Mesodermal cell (in vitro differentiated cells): Measurements from ENCODE around the gene HK1.

Experiments
- H3K27ac ChIP-seq: 2 replicates; pipeline ENCODE4 v1.7.0; 2013; ENCODE audit warnings: mild to moderate bottlenecking, low read depth, low read length, moderate library complexity; ENCODE audit not compliant: severe bottlenecking
- H3K36me3 ChIP-seq: 2 replicates; pipeline ENCODE4 v1.7.1; 2013; ENCODE audit warnings: mild to moderate bottlenecking, low read length, moderate library complexity; ENCODE audit not compliant: control insufficient read depth, insufficient read depth
- H3K4me1 ChIP-seq: one replicate; pipeline ENCODE4 v1.7.1; 2013; ENCODE audit warnings: mild to moderate bottlenecking, low read length; ENCODE audit not compliant: insufficient read depth, control insufficient read depth, poor library complexity, severe bottlenecking
- H3K4me3 ChIP-seq: 2 replicates; pipeline ENCODE4 v1.7.0; 2013; ENCODE audit warnings: low read length, control low read depth, mild to moderate bottlenecking; ENCODE audit not compliant: insufficient read depth, poor library complexity, severe bottlenecking; ENCODE audit errors: extremely low read depth
- H3K9me3 ChIP-seq: 2 replicates; pipeline ENCODE4 v1.7.1; 2013; ENCODE audit warnings: mild to moderate bottlenecking, low read length, moderate library complexity; ENCODE audit not compliant: control insufficient read depth
- WGBS, 2 experiments: methylation state at CpG; one replicate each; pipeline ENCODE4 v1.1.5; 2013; ENCODE audit warnings: missing lambda C conversion rate in 2 of 2; ENCODE audit not compliant: insufficient coverage in 2 of 2; 5-methylcytosine and 5-hydroxymethylcytosine counted together

HK1 gene

DNA sequence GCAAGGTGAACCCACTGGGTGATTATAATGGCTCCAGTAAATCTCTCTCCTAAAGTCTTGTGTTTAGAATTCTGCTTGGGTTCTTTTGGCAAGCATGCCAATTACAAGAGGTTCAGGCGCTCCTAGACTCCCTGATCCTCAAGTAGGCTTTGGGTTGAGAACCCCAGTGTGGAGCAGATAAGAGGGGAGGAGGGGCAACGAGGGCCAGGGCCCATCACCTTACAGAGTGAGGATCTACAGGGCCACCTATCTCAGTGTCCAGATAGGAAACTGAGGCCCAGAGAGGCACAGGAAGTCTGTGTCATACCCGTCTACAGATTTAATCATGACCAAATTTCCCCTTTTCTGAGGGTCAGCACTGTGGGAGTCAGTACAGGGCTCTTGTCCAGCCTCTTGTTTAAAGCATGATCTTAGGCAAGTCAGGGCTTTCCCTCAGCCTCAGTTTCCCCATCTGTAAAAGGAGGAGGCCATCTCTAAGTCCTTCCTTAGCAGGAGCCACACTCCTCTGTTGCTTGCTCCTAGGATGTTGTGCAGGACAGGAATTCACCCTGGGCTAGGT lies 134.0 kb downstream of the HK1 start:
- Histone ChIP-seq H3K9me3 (no peaks in the 10 kb centered on the region), H3K36me3 (no peaks in the 10 kb centered on the region), H3K4me1 (peaks cover 3% of the 10 kb centered on the region), H3K4me3 (no peak overlapping the region), H3K27ac (no peak overlapping the region)
- WGBS, 2 experiments = 86 to 89% methylated on average over 2 to 3 of the region's 3 CpGs

DNA sequence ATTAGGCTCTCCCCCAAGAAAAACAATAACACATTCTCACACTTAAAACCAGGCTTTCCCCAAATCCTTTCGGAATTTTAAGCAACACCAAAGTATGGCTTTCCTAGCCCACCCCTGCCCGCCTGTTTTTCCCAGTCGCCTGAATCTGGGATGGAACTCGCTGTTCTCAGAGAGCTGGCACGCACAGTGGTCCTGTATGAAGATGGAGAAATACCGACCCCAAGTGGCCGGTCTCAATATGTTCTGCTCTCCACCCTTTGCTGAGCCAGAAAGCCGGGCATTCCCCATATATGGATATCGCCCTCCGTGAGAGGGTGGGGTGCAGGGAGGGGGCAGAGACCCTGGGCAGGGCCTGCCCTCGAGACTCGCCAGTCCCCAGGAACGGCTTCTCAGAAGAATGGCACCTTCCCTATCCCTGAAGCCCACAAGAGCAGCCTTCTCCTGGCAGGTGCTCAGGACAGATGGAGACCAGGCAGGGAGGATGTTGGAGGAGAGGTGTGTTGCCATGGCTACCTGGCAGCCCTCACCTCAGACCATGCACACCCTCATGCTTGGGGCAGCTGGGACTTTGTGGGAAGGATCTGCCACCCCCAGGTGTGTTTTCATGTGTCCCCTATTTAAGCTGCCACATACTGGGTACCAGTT lies 135.0 kb downstream of the HK1 start:
- Histone ChIP-seq H3K4me1 (no peaks in the 10 kb centered on the region), H3K4me3 (no peak overlapping the region), H3K27ac (no peak overlapping the region), H3K36me3 (no peaks in the 10 kb centered on the region), H3K9me3 (no peaks in the 10 kb centered on the region)
- WGBS, 2 experiments = 0 to 14% methylated on average over 2 to 3 of the region's 13 CpGs

DNA sequence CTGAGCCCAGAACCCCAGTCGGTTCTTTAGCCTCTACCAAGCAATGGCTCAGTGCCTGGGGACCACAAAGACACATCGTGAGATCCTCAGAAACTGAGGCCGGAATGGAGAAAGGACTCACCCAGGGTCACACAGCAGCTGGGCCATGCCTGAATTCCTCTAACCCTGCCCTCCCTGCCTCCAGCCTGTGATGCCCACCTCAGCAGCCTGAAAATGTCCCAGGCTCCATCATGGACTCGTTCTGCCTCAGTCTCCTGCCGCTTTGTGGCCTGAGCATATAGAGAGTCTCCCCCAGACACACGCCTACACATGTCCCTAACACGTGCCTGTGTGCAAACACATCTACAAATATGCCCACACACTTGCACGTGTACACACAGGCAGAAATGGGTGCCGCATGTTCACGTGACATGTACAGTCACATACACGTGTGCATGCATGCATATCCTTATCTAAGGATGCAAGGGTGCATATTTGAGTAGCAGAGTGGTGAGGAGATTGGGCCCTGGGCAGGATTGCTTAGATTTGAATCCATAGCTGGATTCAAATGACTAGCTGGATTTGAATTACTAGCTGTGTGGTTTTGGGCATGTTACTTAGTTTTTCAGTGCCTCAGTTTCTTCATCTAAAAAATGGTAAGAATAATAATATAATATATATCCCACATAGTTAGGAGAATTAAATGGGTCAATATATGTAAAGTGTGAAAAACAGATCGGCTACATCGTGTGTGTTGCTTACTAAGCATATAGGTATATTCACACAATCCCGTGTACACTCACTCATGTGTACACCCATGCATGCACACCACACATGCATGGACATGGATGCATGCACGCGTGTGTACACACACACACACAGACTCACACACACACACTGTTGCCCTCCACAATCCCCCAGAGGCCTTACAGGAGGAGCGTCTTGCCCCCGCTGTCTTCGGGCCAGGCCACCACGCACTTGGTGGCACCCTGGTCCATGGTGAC lies 136.0 kb downstream of the HK1 start:
- H3K9me3 ChIP-seq = no peaks in the 10 kb centered on the region
- H3K36me3 ChIP-seq = no peaks in the 10 kb centered on the region
- H3K4me1 ChIP-seq = no peaks in the 10 kb centered on the region
- WGBS, 2 experiments = 93 to 94% methylated on average over 12 to 18 of the region's 20 CpGs
- no peak overlapping the region for H3K4me3 ChIP-seq
- H3K27ac ChIP-seq = no peak overlapping the region

DNA sequence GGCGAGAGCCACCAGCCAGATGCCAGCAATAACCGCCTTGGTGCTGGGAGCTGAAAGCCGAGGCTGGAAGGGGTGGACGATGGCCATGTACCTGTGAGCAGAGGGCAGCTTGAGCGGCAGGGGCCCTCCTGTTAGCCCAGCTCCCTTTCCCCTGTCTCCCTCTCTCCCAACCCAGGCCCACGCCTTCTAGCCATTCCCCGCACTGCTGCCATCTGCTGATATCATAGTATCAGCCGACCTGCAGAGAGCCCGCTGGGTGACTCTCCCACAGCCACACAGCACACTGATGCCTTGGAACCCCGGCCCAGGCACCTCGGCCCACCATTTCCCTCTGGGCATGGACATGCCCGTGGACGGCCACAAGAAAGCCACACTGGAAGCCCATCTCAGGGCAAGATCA lies 136.8 kb downstream of the HK1 start:
- Histone ChIP-seq H3K36me3 (no peaks in the 10 kb centered on the region), H3K9me3 (no peaks in the 10 kb centered on the region), H3K27ac (no peak overlapping the region), H3K4me3 (no peak overlapping the region), H3K4me1 (no peaks in the 10 kb centered on the region)
- 85 to 91% methylated on average over 10 to 11 of the region's 13 CpGs for WGBS, 2 experiments

DNA sequence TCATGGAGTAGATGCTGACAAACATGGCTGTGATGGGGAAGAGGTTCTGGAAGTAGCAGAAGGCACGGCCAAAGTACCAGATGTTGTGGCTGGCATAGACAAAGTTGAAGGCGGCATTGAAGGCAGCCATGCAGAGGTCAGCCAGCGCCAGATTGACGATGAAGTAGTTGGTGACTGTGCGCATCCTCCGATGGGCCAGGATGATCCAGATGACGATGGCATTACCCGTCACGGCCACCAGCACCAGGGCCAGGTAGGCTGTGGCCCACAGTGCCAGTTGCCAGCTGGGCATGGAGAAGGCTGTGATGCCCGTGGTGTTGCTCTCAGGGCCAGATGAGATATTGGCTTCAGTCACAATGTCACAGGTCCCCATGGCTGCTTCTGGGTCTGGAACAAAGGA lies 137.7 kb downstream of the HK1 start:
- Histone ChIP-seq H3K4me3 (no peak overlapping the region), H3K9me3 (no peaks in the 10 kb centered on the region), H3K36me3 (no peaks in the 10 kb centered on the region), H3K4me1 (no peaks in the 10 kb centered on the region), H3K27ac (no peak overlapping the region)
- WGBS, 2 experiments = 95 to 96% methylated on average over 9 to 10 of the region's 10 CpGs

DNA sequence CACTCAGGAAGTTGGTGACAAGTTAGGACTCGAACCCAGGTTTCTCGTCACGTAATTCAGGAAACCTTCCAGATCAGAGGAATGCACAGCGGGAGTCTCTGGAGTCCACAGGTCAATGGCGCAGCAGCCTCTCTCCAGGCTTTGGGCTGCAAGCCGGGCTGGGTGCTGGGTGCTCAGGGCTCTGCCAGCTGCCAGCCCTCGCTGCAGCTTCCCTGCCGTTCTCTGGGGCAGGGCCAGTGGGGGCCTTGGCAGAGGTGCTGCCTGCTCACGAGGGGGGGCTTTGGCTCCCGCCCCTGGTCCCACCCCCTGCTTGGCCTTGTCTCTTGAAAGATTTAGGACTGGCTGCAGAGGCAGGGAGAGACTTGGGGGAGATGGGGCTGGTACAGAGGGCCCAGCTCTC lies 138.4 kb downstream of the HK1 start, which contains the start of gene TACR2:
Gene TACR2 (minus strand): TSS at position 224 of the 400 bp plus-strand sequence. CDS start 595 bp downstream, outside the sequence.
- Histone ChIP-seq H3K27ac (no peak within 1 kb of the TSS), H3K4me3 (no peak within 1 kb of the TSS), H3K9me3 (no peaks in the 10 kb centered on the region), H3K4me1 (no peaks in the 10 kb centered on the region), H3K36me3 (no peaks in the 10 kb centered on the region)
- WGBS, 2 experiments = 86 to 91% methylated on average over 10 of the region's 10 CpGs

DNA sequence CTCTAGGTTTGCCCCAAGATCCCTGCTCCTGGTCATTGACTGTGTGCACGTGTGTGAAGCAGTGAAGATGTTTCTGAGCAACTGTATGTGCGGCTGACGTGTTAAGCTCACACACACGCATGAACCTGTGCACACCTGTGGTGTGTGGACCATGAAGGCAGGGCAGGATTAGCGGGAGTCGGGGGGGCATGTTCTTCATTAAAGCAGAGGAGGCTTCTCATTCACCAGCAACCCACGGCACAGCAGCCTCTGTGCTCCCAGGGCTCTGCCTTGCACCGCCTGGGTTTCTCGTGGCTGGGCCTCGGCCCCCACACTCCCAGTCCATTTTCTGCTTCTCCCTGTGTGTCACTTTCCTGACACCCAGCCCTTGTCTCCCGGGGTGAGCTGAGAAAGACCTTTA lies 139.2 kb downstream of the HK1 start:
- no peak overlapping the region for H3K27ac ChIP-seq

DNA sequence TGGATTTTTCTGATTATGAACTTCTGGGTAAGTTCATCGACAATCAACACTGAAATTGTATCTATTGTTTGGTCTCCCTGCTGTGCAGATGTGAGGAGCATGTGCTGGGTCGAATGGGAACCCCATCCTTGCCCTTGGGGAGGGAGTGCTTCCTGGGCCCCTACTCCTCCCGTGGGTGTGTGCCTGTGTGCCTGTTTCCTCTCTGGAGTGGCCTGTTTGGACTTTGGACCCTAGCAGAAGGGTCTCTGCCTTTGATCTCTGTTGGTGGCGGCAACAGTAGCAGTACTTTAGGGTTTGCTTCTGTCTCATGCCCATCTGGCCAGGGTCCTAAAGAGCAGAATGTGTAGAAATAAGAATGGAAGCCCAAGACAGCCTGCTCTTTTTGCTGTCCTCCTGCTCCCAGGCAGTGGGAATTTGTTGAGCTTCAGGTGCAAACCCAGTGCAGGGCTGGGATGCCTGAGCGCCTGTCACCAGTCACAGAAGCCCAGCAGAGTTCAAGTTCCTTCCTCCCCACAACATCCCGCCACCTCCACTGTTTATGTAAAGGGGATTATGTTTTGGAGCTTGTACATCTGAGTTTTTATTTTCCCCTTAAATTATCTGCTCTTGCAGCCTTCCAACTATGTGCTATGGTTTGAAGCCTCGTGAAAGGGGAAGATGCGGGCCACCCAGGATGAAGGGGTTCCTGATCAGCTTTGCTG lies 139.9 kb downstream of the HK1 start:
- Histone ChIP-seq H3K36me3 (no peaks in the 10 kb centered on the region), H3K9me3 (no peaks in the 10 kb centered on the region), H3K27ac (no peak overlapping the region), H3K4me3 (no peak overlapping the region), H3K4me1 (no peaks in the 10 kb centered on the region)
- WGBS, 2 experiments = 75 to 77% methylated on average over 4 to 5 of the region's 8 CpGs

More for the DNA sequence above, 139.2 kb downstream of the HK1 start:
- H3K4me3 ChIP-seq = no peak overlapping the region
- 86 to 87% methylated on average over 10 of the region's 11 CpGs for WGBS, 2 experiments
- H3K36me3 ChIP-seq = no peaks in the 10 kb centered on the region
- no peaks in the 10 kb centered on the region for H3K9me3 ChIP-seq
- H3K4me1 ChIP-seq = no peaks in the 10 kb centered on the region

DNA sequence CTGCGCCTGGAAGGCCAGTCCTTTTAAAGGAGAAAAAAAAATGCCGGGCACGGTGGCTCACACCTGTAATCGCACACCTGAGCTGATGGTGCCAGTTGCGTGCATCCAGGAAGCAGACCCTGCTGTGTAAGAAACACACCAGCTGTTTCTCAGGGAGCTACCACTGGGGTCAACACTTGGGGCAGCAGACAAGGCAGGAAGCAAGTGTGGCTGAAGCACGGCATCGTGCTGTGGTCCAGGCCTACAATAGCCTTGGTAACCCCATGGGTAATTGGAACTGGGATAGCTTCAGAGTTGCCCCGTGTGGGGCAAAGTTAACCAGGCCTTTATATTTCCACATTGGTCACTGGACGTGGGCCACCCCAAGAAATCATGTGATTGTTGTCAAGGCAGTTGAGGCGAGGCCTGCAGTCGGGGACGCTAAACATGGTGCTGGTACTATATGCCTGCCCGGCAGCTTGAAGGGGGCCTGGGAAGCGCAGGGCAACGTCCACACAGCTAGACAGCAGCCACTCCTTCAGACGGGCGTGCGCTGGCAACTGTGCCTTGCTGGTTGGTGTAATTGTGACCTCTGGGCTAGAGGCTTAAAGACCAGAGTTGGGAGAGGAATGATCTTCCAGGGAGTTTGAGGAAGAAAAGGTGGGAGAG lies 140.9 kb downstream of the HK1 start:
- Histone ChIP-seq H3K9me3 (no peaks in the 10 kb centered on the region), H3K36me3 (no peaks in the 10 kb centered on the region), H3K4me1 (no peaks in the 10 kb centered on the region), H3K27ac (no peak overlapping the region), H3K4me3 (no peak overlapping the region)
- 92 to 94% methylated on average over 17 to 18 of the region's 18 CpGs for WGBS, 2 experiments

DNA sequence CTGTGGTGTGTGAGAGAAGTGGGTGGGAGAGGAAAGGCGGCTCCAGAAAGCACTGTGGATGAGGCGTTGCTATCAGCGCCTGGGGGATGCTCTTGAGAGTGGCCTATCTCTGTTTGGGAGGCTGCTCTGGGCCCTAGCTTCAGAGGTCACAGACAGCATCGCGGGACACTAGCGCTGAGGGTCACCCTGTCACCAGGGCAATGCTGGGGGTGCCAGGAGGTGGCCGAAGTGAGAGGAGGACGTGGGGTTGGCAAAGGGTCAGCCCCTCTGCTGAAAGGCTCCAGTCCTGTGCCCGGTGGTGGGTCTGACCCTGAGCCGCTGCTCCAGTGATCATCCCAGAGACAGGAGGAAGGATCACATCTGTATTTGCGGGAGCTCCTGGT lies 141.4 kb downstream of the HK1 start:
- Histone ChIP-seq H3K9me3 (no peaks in the 10 kb centered on the region), H3K27ac (no peak overlapping the region), H3K4me3 (no peak overlapping the region), H3K4me1 (no peaks in the 10 kb centered on the region), H3K36me3 (no peaks in the 10 kb centered on the region)
- WGBS, 2 experiments = 83 to 85% methylated on average over 6 to 10 of the region's 11 CpGs
